Neural crest cell (in vitro differentiated cells): Measurements from ENCODE around the gene RASSF1. TPM values are rescaled to one million over a fixed set of nuclear protein-coding genes. Genes with fewer than 3 reads are reported as not detected.

Source experiments
- DNase-seq: peaks from one replicate; pipeline ENCODE4 v3.0.0; 2021; ENCODE audit warnings: low read depth, mixed read lengths, low spot score
- H3K27ac Mint-ChIP-seq: one replicate; pipeline ENCODE4 v1.8.0; 2021; ENCODE audit warnings: mild to moderate bottlenecking, mixed read lengths; ENCODE audit not compliant: unreplicated experiment
- H3K27me3 Mint-ChIP-seq: 2 replicates; pipeline ENCODE4 v1.8.0; 2021; ENCODE audit warnings: low read depth, mild to moderate bottlenecking, mixed read lengths
- H3K36me3 Mint-ChIP-seq: 2 replicates; pipeline ENCODE4 v1.8.0; 2021; ENCODE audit warnings: low read depth, mild to moderate bottlenecking, mixed read lengths
- H3K4me1 Mint-ChIP-seq: 2 replicates; pipeline ENCODE4 v1.8.0; 2021; ENCODE audit warnings: mixed read lengths
- H3K4me3 Mint-ChIP-seq: one replicate; pipeline ENCODE4 v1.8.0; 2021; ENCODE audit warnings: mild to moderate bottlenecking, mixed read lengths
- H3K9me3 Mint-ChIP-seq: 2 replicates; pipeline ENCODE4 v1.8.0; 2021; ENCODE audit warnings: mixed read lengths
- CTCF ChIP-seq: fragments of 200-600 bp; sonication (generic); conservative IDR thresholded peaks from 2 replicates; pipeline ENCODE4 v1.5.0; 2021; ENCODE audit warnings: antibody characterized with exemption, mild to moderate bottlenecking
- total RNA-seq: library from RNA; stranded (reverse); gene quantifications from 2 replicates; pipeline ENCODE4 v1.2.1, GENCODE V29; 2021

Gene RASSF1
- total RNA-seq, 1 donor from 2014 or later = 15.1 TPM

- TF ChIP-seq CTCF = no peak
- Mint-ChIP-seq H3K36me3 (no peaks in the 10 kb centered on the region), H3K4me1 (peaks cover 37% of the 10 kb centered on the region), H3K27me3 (peaks cover 6% of the 10 kb centered on the region), H3K4me3 (peak overlapping the region; percentile 54), H3K27ac (no peak overlapping the region), H3K9me3 (no peaks in the 10 kb centered on the region)
- DNase-seq = no peak
Observed at GRCh38 chr3:50295553-50296431, 44.8 kb downstream of the RASSF1 start.

GRCh38 chr3:50294492-50295403 lies 45.9 kb downstream of the RASSF1 start:
- peak overlapping the region; percentile 49 for H3K4me3 Mint-ChIP-seq
- TF ChIP-seq CTCF = no peak
- no peak for DNase-seq

GRCh38 chr3:50294089-50294488 lies 46.5 kb downstream of the RASSF1 start:
- no peak overlapping the region for H3K27ac Mint-ChIP-seq
- H3K4me1 Mint-ChIP-seq = peaks cover 22% of the 10 kb centered on the region
- H3K4me3 Mint-ChIP-seq = peak overlapping the region; percentile 49
- no peaks in the 10 kb centered on the region for H3K36me3 Mint-ChIP-seq
- DNase-seq = no peak
- H3K27me3 Mint-ChIP-seq = peaks cover 2% of the 10 kb centered on the region
- no peaks in the 10 kb centered on the region for H3K9me3 Mint-ChIP-seq
- no peak for TF ChIP-seq CTCF

More at GRCh38 chr3:50294492-50295403, 45.9 kb downstream of the RASSF1 start:
- Mint-ChIP-seq H3K27me3 (peaks cover 6% of the 10 kb centered on the region), H3K36me3 (no peaks in the 10 kb centered on the region), H3K27ac (no peak overlapping the region), H3K4me1 (peaks cover 28% of the 10 kb centered on the region), H3K9me3 (no peaks in the 10 kb centered on the region)

GRCh38 chr3:50293079-50293801 lies 47.4 kb downstream of the RASSF1 start:
- H3K36me3 Mint-ChIP-seq = no peaks in the 10 kb centered on the region
- no peak for TF ChIP-seq CTCF
- DNase-seq = no peak

More at GRCh38 chr3:50293079-50293801, 47.4 kb downstream of the RASSF1 start:
- no peaks in the 10 kb centered on the region for H3K9me3 Mint-ChIP-seq
- H3K27me3 Mint-ChIP-seq = no peaks in the 10 kb centered on the region
- H3K27ac Mint-ChIP-seq = peak overlapping the region; percentile 97
- H3K4me3 Mint-ChIP-seq = peak overlapping the region; percentile 85
- H3K4me1 Mint-ChIP-seq = peaks cover 18% of the 10 kb centered on the region
